ENCODE measurements around the gene SULT2B1. TPM values are rescaled to one million over a fixed set of nuclear protein-coding genes. Genes with fewer than 3 reads are reported as not detected.
A peak's percentile ranks its signal among the peaks of the same experiment; 100 is the strongest.

Gene SULT2B1
- total RNA-seq, 2 experiments from 2014 or later = not detected

- CTCF ChIA-PET = interaction anchor here (1.0 to 3.4 kb wide), 6 partner anchors 9 to 128 kb away, joined by 3 to 20 read pairs (median 4); no protein-coding TSS in a partner anchor
- no peaks in the 10 kb centered on the region for H3K27me3 Mint-ChIP-seq (ENCODE audit: low read depth)
- H3K27ac Mint-ChIP-seq = peak overlapping the region; percentile 99
- peaks cover 40% of the 10 kb centered on the region for H3K4me1 Mint-ChIP-seq (ENCODE audit: low read depth)
- POLR2A ChIA-PET = interaction anchor here (1.0 to 2.1 kb wide), 12 partner anchors 10 to 363 kb away, joined by 3 to 12 read pairs (median 4); partner anchors contain the start of genes CA11, CARD8, DBP and SPACA4
- peak overlapping the region; percentile 97 for H3K4me3 Mint-ChIP-seq
- ATAC-seq (no peak), DNase-seq (peak; percentile 21)
- H3K36me3 Mint-ChIP-seq (ENCODE audit: low read depth) = peaks cover 64% of the 10 kb centered on the region
- no peaks in the 10 kb centered on the region for H3K9me3 Mint-ChIP-seq (ENCODE audit: insufficient read depth)
Observed at GRCh38 chr19:48618278-48618915, 66.4 kb downstream of the SULT2B1 start.

DNA sequence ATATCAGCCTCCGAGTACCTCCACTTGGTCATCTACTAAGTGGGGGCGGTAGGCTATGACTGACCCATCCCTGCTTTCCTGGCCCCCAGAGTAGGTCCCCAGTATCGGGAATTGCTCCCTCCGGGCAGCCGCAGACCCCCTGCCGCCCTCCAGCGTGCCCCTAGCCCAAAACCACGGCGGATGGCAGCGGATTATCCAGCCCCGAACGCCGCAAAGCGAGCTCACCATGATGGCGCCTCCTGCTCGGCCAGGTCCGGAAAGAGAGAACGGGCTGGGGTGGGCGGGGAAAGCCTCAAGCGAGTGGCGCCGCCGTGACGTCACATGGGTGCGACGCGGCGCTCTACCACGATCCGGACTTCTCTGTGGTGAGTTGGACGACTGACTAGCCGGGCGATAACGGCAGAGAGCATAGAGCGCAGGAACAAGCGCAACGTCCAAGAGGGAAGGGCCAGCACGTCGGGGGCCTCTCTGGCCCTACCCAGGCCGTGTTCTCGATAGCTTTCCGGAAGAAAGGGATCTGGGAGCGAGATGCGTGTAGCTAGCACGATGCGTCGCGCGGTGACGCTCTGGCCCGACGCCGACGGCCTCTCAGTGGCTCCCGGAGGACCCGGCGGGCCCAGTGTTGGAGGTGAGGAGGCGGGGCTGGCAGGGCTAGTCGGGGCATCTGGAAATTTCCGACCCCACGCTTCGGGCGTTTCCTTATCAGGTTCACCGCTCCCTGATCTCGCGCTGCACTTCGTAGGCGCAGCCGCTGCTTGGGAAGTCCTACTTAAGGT, 67.1 kb downstream of the SULT2B1 start, which contains the start of the genes RPL18 and SPHK2:
RPL18 (minus strand) TSS at position 263 of the 776 bp plus-strand sequence; CDS start at position 228, 35 bp downstream.
SPHK2 (plus strand) TSS at position 591 of the 776 bp plus-strand sequence. CDS start 1,009 bp downstream, outside the sequence.
- H3K9me3 Mint-ChIP-seq (ENCODE audit: insufficient read depth) = no peaks in the 10 kb centered on the region
- peak within 1 kb of the TSS; percentile 97 for H3K4me3 Mint-ChIP-seq
- DNase-seq (peak; percentile 97), ATAC-seq (peak; percentile 83)
- no peaks in the 10 kb centered on the region for H3K27me3 Mint-ChIP-seq (ENCODE audit: low read depth)
- H3K27ac Mint-ChIP-seq = peak within 1 kb of the TSS; percentile 99
- ChIA-PET CTCF (interaction anchor here (0.9 to 3.4 kb wide), 7 partner anchors 10 to 176 kb away, joined by 3 to 20 read pairs (median 4); no protein-coding TSS in a partner anchor), POLR2A (interaction anchor here (0.6 to 2.1 kb wide), 18 partner anchors 9 to 363 kb away, joined by 3 to 15 read pairs (median 3); partner anchors contain the start of genes CA11, CARD8, DBP and SPACA4)
- H3K36me3 Mint-ChIP-seq (ENCODE audit: low read depth) = peaks cover 64% of the 10 kb centered on the region
- peaks cover 46% of the 10 kb centered on the region for H3K4me1 Mint-ChIP-seq (ENCODE audit: low read depth)

DNA sequence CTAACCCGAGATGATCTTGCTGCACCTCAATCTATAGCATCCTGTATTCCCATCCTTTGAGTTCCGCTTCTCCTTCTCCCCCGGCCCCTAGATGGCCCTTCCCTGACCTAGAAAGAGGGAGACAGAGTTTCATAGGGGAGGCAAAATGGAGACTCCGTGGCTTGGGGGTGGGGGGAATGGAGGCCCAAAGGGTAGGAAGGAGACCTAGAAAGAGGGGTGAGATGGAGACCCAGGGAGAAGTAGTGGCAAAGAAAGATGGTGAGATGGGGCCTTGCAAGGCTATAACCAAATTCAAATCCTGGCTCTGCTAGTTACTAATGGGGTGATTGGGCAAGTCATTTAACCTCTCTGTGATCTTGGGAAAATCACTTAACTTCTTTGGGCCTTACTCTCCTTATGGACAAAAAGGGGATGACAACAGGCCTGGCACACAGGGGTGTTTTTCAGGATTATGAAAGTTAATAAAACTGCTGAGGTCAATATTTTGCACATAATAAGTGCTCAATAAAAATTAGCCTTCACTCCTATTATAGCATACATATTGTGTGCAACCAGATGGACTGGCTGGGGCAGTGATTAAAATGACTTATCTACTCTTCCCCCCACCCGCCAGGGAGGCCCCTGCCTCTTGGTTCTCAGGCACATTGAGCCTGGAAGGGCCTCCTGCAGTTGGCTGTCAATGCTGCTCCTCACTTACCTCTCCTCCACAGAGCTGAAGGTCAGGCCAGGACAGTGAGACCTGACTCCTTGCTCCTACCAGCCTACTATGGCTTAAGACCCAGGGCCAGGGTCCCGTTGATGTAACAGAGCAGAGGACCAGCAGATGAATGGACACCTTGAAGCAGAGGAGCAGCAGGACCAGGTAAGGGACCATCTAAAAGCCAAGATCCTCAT, 68.0 kb downstream of the SULT2B1 start:
- CTCF ChIA-PET = interaction anchor here (0.9 to 3.4 kb wide), 7 partner anchors 11 to 176 kb away, joined by 3 to 20 read pairs (median 3); partner anchors contain the start of gene CA11
- peak; percentile 22 for DNase-seq
- Mint-ChIP-seq H3K27me3 (ENCODE audit: low read depth) (no peaks in the 10 kb centered on the region), H3K36me3 (ENCODE audit: low read depth) (peaks cover 62% of the 10 kb centered on the region), H3K4me1 (ENCODE audit: low read depth) (peaks cover 54% of the 10 kb centered on the region), H3K27ac (peak overlapping the region; percentile 99), H3K4me3 (peak overlapping the region; percentile 97), H3K9me3 (ENCODE audit: insufficient read depth) (no peaks in the 10 kb centered on the region)
- no peak for ATAC-seq
- POLR2A ChIA-PET = interaction anchor here (0.6 to 2.1 kb wide), 16 partner anchors 8 to 364 kb away, joined by 3 to 15 read pairs (median 4); partner anchors contain the start of genes CA11, CARD8 and DBP

DNA sequence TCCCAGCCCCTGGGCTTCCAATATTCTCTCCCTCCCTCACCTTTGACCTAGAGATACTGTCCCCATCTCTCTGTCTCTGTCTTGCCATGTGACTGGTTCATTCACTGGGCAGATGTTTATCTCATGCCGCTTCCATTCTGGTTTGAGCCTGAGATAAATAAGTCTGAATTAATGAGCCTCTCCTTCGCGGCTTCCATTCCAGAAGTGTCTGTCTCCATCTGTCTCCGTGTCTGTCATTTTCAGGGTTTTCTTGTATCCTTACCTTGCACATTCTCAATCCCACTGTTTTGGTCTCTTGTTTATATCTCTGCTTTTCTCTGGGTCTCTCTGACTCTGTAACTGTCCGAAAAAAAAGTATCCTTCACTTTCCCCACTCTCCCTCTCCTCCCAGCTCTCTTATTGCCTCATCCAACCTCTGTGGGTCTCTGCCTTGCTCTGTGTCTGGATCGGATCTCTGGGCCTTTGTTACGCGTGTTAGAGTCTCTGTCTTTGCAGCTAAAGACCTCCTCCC, 71.6 kb downstream of the SULT2B1 start:
- H3K27me3 Mint-ChIP-seq (ENCODE audit: low read depth) = no peaks in the 10 kb centered on the region
- no peak for DNase-seq
- H3K36me3 Mint-ChIP-seq (ENCODE audit: low read depth) = peaks cover 39% of the 10 kb centered on the region
- CTCF ChIA-PET = interaction anchor here (0.7 to 1.5 kb wide), 9 partner anchors 10 to 370 kb away, joined by 3 to 7 read pairs (median 3); partner anchors contain the start of genes CA11, DBP, GYS1 and RUVBL2
- peaks cover 53% of the 10 kb centered on the region for H3K4me1 Mint-ChIP-seq (ENCODE audit: low read depth)
- H3K4me3 Mint-ChIP-seq = peak overlapping the region; percentile 76
- POLR2A ChIA-PET = interaction anchor here (0.6 to 1.5 kb wide), 3 partner anchors 8 to 14 kb away, joined by 3 to 7 read pairs (median 4); no protein-coding TSS in a partner anchor
- no peak for ATAC-seq
- peak overlapping the region; percentile 92 for H3K27ac Mint-ChIP-seq
- H3K9me3 Mint-ChIP-seq (ENCODE audit: insufficient read depth) = no peaks in the 10 kb centered on the region

DNA sequence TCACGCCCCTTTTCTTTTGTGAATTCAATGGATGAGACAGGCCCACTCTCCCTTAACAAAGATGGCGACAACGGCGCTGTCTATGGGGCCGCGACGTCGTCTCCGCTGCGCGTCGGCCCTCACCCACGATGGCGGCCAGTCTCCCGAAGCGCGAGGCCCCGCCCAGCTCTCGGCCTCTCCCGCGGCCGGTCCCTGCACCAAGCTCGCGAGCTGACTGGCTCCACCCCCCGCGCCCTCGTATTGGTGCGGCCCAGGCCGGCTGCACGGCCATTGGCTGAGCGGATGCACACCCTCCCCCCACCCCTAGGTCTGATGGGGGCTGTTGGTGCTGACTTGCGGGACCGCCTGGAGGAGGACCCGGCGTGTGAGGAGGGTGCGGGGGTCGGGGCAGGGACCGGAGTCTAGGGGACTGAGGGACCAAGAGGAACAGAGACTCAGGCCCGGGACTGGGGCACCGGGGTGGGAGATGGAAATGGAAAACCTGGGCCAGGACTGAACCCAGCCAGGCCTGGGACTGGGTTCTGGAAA, 72.2 kb downstream of the SULT2B1 start:
- ChIA-PET POLR2A (interaction anchor here (0.6 to 1.5 kb wide), 3 partner anchors 8 to 15 kb away, joined by 3 to 7 read pairs (median 4); no protein-coding TSS in a partner anchor), CTCF (interaction anchor here (0.7 to 1.5 kb wide), 8 partner anchors 10 to 369 kb away, joined by 3 to 7 read pairs (median 3); partner anchors contain the start of genes CA11, DBP, GYS1 and RUVBL2)
- Mint-ChIP-seq H3K27me3 (ENCODE audit: low read depth) (no peaks in the 10 kb centered on the region), H3K4me1 (ENCODE audit: low read depth) (peaks cover 53% of the 10 kb centered on the region), H3K4me3 (peak overlapping the region; percentile 76), H3K27ac (peak overlapping the region; percentile 92), H3K36me3 (ENCODE audit: low read depth) (peaks cover 35% of the 10 kb centered on the region), H3K9me3 (ENCODE audit: insufficient read depth) (no peaks in the 10 kb centered on the region)
- ATAC-seq (peak; percentile 83), DNase-seq (peak; percentile 98)

GRCh38 chr19:48624791-48625723, 73.1 kb downstream of the SULT2B1 start:
- ChIA-PET CTCF (interaction anchor here (1.1 kb wide), 1 partner anchor 36 kb away, joined by 3 read pairs; no protein-coding TSS in a partner anchor), POLR2A (no interaction called here)
- Mint-ChIP-seq H3K36me3 (ENCODE audit: low read depth) (peaks cover 34% of the 10 kb centered on the region), H3K27me3 (ENCODE audit: low read depth) (no peaks in the 10 kb centered on the region), H3K4me1 (ENCODE audit: low read depth) (peaks cover 47% of the 10 kb centered on the region), H3K9me3 (ENCODE audit: insufficient read depth) (no peaks in the 10 kb centered on the region), H3K4me3 (peak overlapping the region; percentile 76), H3K27ac (peak overlapping the region; percentile 92)
- DNase-seq (no peak), ATAC-seq (no peak)

DNA sequence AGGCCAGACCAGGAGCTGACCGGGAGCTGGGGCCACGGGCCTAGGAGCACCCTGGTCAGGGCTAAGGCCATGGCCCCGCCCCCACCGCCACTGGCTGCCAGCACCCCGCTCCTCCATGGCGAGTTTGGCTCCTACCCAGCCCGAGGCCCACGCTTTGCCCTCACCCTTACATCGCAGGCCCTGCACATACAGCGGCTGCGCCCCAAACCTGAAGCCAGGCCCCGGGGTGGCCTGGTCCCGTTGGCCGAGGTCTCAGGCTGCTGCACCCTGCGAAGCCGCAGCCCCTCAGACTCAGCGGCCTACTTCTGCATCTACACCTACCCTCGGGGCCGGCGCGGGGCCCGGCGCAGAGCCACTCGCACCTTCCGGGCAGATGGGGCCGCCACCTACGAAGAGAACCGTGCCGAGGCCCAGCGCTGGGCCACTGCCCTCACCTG, 73.9 kb downstream of the SULT2B1 start:
- Mint-ChIP-seq H3K27me3 (ENCODE audit: low read depth) (no peaks in the 10 kb centered on the region), H3K9me3 (ENCODE audit: insufficient read depth) (no peaks in the 10 kb centered on the region), H3K27ac (no peak overlapping the region), H3K4me1 (ENCODE audit: low read depth) (peaks cover 50% of the 10 kb centered on the region), H3K36me3 (ENCODE audit: low read depth) (peaks cover 36% of the 10 kb centered on the region), H3K4me3 (no peak overlapping the region)
- DNase-seq (peak; percentile 21), ATAC-seq (no peak)
- POLR2A ChIA-PET = no interaction called here
- CTCF ChIA-PET = no interaction called here

- no peaks in the 10 kb centered on the region for H3K9me3 Mint-ChIP-seq (ENCODE audit: insufficient read depth)
- ChIA-PET CTCF (no interaction called here), POLR2A (interaction anchor here (0.7 to 1.3 kb wide), 2 partner anchors 8 to 11 kb away, joined by 3 to 4 read pairs; partner anchors contain the start of genes RPL18 and SPHK2)
- H3K27me3 Mint-ChIP-seq (ENCODE audit: low read depth) = no peaks in the 10 kb centered on the region
- peak overlapping the region; percentile 55 for H3K27ac Mint-ChIP-seq
- peaks cover 29% of the 10 kb centered on the region for H3K36me3 Mint-ChIP-seq (ENCODE audit: low read depth)
- peaks cover 51% of the 10 kb centered on the region for H3K4me1 Mint-ChIP-seq (ENCODE audit: low read depth)
- DNase-seq = peak; percentile 48
- ATAC-seq = no peak
- no peak overlapping the region for H3K4me3 Mint-ChIP-seq
Observed at GRCh38 chr19:48627201-48627864, 75.4 kb downstream of the SULT2B1 start.

DNA sequence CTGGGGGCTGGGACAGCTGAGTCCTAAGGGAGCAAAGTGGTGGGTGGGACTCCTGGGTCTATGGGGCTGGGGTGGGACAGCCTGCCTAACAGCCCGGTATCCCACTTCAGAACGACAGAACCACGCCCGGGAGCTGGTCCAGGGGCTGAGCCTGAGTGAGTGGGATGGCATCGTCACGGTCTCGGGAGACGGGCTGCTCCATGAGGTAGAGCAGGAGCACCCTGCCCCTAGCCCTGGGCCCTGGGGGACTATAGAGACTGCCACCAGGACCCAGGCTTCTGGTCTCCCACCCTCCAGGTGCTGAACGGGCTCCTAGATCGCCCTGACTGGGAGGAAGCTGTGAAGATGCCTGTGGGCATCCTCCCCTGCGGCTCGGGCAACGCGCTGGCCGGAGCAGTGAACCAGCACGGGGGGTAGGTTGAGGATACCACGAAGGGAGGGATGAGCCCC, 75.9 kb downstream of the SULT2B1 start:
- H3K27me3 Mint-ChIP-seq (ENCODE audit: low read depth) = no peaks in the 10 kb centered on the region
- H3K9me3 Mint-ChIP-seq (ENCODE audit: insufficient read depth) = no peaks in the 10 kb centered on the region
- POLR2A ChIA-PET = interaction anchor here (0.7 to 1.3 kb wide), 2 partner anchors 9 to 11 kb away, joined by 3 to 4 read pairs; partner anchors contain the start of genes RPL18 and SPHK2
- DNase-seq = no peak
- H3K4me1 Mint-ChIP-seq (ENCODE audit: low read depth) = peaks cover 54% of the 10 kb centered on the region
- H3K27ac Mint-ChIP-seq = no peak overlapping the region
- CTCF ChIA-PET = no interaction called here
- H3K4me3 Mint-ChIP-seq = no peak overlapping the region
- no peak for ATAC-seq
- peaks cover 29% of the 10 kb centered on the region for H3K36me3 Mint-ChIP-seq (ENCODE audit: low read depth)

All from activated CD8-positive, alpha-beta T cell treated with anti-CD3 and anti-CD28 coated beads, Interleukin-2, amount 10 ng/mL, durations not matched to agents 7 days and 5 days (primary cell).